HG03439 (cell line): ENCODE results near the gene RASA2.
"Not testable (repeated sequence)": the region's sequence is repeated elsewhere in the genome, so short reads cannot be mapped to it uniquely, and the experiment has no call there.

Experiments used
- ATAC-seq: cut with Tn5 transposase; IDR thresholded peaks from one replicate; pipeline ENCODE4 v1.9.1; 2021; ENCODE audit warnings: mild to moderate bottlenecking, moderate library complexity; ENCODE audit not compliant: unreplicated experiment

RASA2 gene

GRCh38 chr3:141491081-141491480, 4.3 kb downstream of the RASA2 start:
- ATAC-seq = no peak

GRCh38 chr3:141491929-141492328, 5.1 kb downstream of the RASA2 start:
- no peak for ATAC-seq

- no peak for ATAC-seq
These were observed 6.4 kb downstream of the RASA2 start for GRCh38 chr3:141493184-141493583.

GRCh38 chr3:141497589-141497988, 10.8 kb downstream of the RASA2 start:
- ATAC-seq = not testable (repeated sequence)

GRCh38 chr3:141498598-141499223, 11.9 kb downstream of the RASA2 start:
- ATAC-seq = peak; percentile 94

- ATAC-seq = no peak
These were observed 12.5 kb downstream of the RASA2 start for GRCh38 chr3:141499284-141499683.

GRCh38 chr3:141499965-141500364, 13.1 kb downstream of the RASA2 start:
- no peak for ATAC-seq

- no peak for ATAC-seq
These were observed 13.6 kb downstream of the RASA2 start for GRCh38 chr3:141500397-141500796.

GRCh38 chr3:141505166-141505565, 18.3 kb downstream of the RASA2 start:
- ATAC-seq = no peak

GRCh38 chr3:141506071-141506470, 19.2 kb downstream of the RASA2 start:
- no peak for ATAC-seq

GRCh38 chr3:141507392-141508066, 20.7 kb downstream of the RASA2 start:
- ATAC-seq = no peak

GRCh38 chr3:141508067-141508436, 21.2 kb downstream of the RASA2 start:
- ATAC-seq = no peak

GRCh38 chr3:141511361-141511760, 24.5 kb downstream of the RASA2 start:
- no peak for ATAC-seq

- no peak for ATAC-seq
These were observed 27.6 kb downstream of the RASA2 start for GRCh38 chr3:141514382-141514781.

- ATAC-seq = no peak
These were observed 32.8 kb downstream of the RASA2 start for GRCh38 chr3:141519587-141519986.

GRCh38 chr3:141521781-141522180, 35.0 kb downstream of the RASA2 start:
- ATAC-seq = no peak

- no peak for ATAC-seq
These were observed 37.0 kb downstream of the RASA2 start for GRCh38 chr3:141523615-141524375.

- no peak for ATAC-seq
These were observed 38.2 kb downstream of the RASA2 start for GRCh38 chr3:141524988-141525387.

GRCh38 chr3:141525814-141526213, 39.0 kb downstream of the RASA2 start:
- no peak for ATAC-seq

GRCh38 chr3:141526709-141527108, 39.9 kb downstream of the RASA2 start:
- ATAC-seq = no peak

- ATAC-seq = no peak
These were observed 42.0 kb downstream of the RASA2 start for GRCh38 chr3:141528800-141529199.

GRCh38 chr3:141529256-141529655, 42.4 kb downstream of the RASA2 start:
- no peak for ATAC-seq
